Measurements from ENCODE around the gene SLC22A3.

Gene SLC22A3

DNA sequence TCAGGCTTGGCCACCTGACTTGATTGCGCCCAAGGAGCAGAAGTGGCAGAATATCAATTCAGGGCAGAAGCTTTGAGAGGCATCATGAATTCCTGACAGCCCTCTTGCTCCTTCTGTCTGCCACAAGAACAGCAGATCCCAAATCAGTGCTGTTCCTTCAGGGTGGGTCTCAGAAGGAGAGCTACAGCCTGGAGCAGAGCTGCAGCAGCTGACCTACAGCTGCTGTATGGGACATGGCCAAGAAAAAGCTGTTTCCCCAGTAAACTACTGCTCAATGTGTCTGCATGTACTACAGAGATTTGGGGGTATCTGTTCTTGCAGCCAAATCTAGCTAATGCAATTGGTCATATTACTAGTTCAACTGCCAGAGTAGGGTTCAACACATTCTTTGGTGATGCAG lies 69.0 kb downstream of the SLC22A3 start:
- DNase-seq (ENCODE audit: low spot score) = no peak

DNA sequence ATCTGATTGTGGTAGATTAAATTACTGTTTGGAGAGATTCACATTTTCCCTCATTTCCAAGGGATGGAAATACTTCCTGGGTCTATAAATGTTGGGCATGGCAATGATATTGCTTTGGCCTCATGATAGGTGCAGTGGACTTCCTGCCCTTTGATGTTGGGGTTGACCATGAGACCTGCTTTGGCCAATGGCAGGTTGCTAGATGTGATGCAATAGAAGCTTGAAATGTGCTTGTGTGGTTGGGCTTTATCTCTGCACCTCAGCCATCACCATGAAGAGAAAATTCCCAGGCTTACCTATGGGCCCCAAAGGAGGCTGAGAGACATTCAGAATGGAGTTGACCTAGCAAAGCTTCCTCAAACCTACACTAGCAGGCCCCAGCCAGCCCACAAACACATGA lies 69.4 kb downstream of the SLC22A3 start:
- DNase-seq (ENCODE audit: low spot score) = no peak

DNA sequence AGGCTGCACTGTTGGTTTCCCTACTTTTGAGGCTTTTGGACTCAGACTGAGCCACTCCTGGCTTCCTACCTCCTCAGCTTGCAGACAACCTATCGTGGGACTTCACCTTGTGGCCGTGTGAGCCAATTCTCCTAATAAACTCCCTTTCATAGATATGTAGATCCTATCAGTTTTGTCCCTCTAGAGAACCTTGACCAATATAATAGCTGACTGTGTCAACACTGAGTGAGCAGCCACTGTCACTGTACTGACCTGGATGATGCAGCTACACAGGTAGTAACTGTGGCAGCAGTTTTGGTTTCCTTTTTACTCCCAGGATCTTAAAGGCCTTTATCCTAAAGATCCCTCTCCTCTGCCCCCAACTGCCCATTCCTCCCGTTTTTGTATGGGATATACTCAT lies 70.2 kb downstream of the SLC22A3 start:
- no peak for DNase-seq (ENCODE audit: low spot score)

DNA sequence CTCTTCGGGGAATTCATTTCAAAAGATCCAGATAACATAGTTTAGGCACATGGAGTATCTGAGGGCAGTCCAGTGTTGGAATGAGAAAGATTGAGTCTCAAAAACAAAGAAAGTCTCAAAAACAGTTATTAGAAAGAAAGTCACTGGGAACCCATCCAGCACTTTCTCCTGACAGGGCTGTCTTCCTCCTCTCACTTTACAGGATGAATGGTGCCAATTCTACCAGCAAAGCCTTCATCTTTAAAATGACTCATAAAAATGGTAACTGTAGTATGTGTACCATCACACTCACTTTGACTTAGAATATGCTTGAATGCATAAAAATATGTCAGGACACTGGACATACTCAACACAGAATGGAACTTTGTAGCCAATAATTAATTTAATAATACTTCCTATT lies 71.3 kb downstream of the SLC22A3 start:
- no peak for DNase-seq (ENCODE audit: low spot score)

DNA sequence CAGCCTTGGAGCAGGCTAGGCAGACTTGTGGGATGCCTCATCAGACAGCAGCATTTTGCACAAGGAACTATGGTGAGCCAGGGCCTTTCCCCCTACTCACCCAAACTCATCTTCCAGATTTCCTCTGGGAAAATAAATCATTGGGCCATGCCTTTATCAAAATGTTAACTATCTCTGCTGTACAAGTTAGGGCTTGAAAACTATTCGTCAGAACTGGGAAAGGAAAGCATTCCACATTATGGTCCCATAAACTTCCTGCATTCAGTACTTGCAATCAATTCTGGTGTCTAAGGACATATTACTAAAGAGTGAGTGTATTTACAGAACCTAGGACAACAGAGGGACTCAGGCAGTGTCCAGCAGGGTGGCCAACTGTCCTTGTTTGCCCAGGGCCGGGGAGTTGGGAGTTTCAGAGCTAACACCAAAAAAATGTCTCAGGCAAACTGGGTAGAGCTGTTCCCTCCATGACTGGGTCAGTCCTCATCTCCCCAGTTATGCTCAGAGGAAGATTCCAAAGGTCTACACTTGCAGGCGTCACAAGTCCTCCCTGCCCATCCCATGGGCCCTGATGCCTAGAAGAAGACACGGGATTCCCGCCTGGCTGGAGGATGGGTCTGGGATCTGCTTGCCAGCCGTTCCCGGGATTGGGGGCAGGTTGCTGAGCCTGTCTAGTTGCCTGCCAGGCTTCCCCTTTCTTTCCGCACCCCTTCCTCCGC lies 72.2 kb downstream of the SLC22A3 start:
- no peak for DNase-seq (ENCODE audit: low spot score)

DNA sequence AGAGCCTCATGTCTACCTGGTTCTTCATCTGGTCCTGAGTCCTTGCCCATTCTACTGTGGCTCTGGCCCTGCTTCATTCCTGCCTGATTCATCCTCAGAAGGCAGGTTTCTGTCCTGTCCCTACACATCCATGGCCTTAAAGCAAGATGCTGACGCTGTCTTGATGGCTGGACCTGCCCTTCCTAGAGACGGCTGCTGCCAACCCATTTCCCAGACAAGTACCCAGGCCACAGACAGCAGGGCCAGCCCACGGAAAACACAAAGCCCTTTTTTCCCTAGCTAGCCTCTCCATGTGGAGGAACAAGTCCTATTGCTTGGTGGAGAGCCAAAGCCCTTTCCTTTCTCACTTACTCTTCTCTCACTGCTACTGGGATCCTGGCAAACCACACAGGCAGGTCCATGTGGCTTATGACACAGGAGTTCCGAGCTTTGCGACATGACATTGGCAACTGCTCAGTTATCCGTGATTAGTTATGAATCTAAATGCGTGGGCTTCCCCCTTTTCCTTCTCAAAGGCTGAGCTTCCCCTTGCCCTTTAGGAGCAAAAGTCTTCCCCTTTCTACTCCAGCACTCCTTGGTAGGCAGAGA lies 72.9 kb downstream of the SLC22A3 start:
- DNase-seq (ENCODE audit: low spot score) = no peak

DNA sequence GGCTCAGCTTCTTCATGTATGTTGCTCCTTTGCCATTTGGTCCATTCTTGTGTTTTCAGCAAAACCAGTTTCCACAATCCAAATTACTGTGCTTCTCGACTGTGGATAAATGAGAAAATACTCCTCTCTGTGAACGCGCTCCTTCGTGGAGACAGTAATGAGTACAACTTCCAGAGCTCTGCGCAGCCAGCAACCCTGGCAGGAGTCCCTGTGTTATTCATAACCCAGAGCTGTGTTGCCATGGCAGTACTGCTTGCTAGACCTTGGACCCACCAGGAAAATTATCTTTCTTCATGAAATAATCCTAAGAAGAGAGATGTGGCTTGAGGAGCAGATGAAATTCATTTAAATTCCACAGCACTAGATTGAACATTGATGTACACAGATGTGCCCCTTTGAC lies 73.7 kb downstream of the SLC22A3 start:
- DNase-seq (ENCODE audit: low spot score) = no peak

DNA sequence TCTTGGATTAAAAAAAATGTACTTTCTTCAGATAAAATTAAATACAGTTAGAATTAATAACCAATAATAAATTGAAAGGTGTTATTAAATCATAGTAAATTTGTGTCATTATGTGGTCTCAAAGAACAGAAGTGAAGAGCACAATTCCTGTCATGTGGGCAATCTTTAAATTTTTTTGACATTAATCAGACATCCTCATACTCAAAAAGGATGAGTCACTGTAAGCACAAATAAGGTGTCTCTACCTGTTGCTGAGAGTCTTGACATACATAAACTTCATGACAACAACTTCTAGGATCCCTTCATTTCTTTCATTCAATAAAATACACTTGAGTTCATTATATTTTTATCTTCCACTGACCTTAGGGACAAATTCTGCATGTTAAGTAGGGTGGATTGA lies 76.1 kb downstream of the SLC22A3 start:
- no peak for DNase-seq (ENCODE audit: low spot score)

DNA sequence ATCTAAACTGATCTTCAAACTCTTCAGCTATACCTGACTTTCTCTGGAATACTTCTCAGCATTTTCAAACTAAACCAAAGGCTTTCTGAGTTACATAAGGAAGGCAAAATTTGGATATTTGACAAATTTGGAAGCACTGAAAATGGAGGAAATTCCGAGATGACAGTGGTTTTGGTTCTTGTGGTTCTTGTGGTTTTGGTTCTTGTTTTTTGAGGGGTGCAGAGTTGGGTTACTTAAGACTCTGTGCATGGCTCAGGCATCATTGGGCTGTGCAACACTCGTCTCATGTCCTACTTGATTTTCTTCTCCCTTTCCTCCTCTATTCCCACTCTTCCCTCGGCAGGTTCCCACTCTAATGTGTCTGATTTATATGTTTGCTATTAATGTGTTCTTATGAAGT lies 78.0 kb downstream of the SLC22A3 start:
- no peak for DNase-seq (ENCODE audit: low spot score)

DNA sequence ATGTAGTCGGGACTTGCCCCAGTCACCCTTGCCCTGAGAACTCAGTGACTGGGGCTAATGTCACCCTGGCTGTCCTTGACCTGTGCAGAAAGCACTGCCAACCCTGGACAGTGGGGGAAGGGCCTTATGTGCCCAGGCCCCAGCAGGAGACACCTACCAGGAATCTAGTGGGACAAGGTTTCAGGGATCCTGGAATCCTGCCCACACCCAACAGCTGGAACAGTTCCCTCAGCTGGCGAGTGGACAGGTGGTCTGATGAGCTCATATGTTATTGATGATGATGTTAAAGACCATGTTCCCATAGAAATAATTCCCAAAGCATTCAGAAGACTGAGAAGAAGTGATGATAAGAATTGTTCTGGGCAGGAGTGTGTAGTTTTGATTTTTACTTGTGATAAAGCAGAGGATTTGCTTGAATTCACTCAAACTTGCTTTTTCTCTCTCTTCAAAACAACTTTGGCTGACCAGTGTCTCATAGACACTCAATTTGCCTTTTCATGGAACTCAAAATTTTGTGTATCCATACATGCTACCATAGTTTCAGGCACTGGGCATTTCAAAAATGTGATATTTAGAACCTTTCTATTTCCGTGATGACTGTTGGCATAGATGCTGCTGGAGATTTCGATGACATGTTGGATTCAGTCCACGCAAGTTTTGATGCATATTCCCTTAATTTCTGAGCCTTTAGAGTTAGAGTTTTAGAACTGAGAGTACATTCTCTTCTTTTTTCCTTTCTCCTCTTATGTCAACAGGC lies 79.3 kb downstream of the SLC22A3 start:
- no peak for DNase-seq (ENCODE audit: low spot score)

DNA sequence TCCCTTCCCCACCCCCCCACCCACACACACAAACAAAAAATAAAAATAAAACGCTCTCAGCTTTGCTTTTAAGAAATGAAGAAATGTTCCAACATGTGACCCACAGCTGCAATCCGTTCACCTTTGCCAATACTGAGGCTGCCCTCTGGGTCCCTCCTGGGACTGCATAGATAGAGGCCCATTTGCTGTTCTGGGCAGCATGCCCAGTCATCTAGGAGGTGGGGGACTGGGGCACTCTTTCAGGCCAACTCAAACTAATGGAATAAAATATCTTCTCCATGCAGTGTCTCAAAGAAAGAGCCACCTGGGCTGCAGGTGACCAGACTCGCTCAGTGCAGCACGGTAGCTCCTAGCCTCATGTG lies 79.9 kb downstream of the SLC22A3 start:
- DNase-seq (ENCODE audit: low spot score) = peak; percentile 52

DNA sequence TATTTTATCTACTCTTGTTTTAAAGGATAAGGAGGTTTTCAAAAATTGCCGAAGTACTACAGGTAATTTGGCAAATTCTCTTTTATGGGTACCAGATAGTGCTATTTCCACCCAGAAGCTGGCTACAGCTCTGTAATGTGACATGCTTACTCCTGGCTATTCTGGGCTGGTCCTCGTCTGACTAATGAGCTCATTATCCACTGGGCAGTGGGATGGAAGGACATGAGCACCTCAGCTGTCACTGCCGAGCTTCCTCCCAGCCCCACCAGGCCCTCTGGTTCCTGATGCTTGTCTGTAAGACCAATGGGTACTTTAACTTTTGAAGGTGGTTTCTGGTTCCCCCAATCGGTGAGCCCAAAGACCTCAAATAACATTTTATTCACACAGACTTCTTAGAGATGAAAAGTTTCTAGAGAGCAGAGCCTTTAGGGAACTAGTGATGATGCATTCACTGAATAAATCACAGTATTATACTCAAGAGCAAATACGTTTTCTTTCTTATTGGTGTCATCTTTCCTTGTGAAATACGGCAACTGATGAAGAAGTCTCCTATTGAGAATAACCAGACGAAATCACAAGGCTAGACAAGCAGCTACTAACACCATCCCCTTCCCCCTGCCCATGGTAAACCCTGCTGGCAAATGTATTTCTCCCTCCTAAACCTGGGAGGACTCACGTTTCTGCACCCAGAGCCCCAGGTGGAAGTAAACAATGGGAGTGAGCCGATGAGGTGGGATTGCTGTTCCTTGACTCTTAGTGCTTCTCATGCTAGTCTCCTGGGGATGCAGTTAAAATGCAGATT lies 80.8 kb downstream of the SLC22A3 start:
- no peak for DNase-seq (ENCODE audit: low spot score)

DNA sequence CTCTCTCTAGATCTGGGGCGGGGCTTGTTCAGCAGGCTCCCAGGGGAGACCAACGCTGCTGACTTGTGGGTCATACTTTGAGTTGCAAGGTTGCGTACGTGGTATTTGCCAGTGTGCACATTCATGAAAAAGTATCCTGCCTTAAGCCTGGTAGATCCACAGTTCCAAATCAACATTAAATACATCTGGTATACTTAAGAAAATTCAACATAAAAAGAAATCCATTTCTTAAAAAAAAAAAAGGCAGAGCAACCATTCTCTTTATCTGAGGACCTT lies 81.4 kb downstream of the SLC22A3 start:
- no peak for DNase-seq (ENCODE audit: low spot score)

DNA sequence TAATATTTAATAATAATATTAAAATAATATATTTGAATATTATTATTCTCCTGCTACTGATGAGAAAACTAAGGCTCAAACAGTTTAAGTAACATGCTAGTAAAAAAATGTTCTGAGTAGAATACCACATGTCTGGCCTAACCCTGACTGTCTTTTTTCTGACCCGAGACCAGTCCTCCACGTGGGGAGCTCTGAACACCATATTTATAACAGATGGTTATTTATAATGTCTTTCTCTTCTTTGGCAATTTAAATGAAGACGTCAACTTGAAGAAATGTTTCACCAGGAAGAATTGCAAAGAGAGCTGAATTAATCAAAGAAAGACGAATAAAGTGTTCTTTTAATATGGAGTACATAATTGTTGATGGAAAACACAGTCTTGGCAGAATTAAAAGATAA lies 82.0 kb downstream of the SLC22A3 start:
- DNase-seq (ENCODE audit: low spot score) = no peak

DNA sequence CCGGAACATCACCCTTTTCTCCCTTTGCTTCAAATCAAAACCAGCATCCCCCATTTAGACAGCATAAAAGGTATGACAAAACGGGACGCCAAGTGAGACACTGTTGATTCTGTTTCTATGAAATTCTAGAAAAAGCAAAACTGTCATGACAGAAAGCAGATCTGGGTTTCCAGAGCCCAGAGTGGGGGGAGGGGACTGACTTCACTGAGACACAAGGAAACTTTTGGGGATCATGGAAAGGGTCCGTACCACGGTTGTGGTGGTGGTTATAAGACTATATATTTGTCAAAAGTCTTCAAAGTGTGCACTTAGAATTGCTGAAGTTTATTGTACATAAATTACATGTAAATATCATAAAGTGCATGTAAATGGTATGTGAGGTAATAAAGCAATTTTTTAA lies 82.6 kb downstream of the SLC22A3 start:
- DNase-seq (ENCODE audit: low spot score) = no peak

DNA sequence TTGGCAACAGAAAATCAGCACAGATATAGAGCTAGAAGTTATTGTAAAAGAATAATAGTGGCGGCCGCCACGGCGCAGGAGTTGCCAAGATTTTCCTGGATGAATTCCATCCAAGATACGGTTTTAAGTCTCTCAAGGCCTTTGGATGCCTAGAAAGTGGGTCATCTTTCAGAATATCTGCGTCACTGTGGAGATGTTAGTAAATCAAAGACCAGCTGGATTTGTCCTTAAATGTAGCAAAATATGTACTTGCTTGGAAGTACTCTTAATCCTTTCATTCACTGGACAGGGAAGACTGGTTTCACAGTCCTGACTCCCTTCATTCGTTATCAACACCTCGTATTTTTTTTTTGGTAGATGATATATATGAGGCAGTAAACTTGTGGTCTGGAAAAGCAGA lies 83.0 kb downstream of the SLC22A3 start:
- DNase-seq (ENCODE audit: low spot score) = peak; percentile 23

DNA sequence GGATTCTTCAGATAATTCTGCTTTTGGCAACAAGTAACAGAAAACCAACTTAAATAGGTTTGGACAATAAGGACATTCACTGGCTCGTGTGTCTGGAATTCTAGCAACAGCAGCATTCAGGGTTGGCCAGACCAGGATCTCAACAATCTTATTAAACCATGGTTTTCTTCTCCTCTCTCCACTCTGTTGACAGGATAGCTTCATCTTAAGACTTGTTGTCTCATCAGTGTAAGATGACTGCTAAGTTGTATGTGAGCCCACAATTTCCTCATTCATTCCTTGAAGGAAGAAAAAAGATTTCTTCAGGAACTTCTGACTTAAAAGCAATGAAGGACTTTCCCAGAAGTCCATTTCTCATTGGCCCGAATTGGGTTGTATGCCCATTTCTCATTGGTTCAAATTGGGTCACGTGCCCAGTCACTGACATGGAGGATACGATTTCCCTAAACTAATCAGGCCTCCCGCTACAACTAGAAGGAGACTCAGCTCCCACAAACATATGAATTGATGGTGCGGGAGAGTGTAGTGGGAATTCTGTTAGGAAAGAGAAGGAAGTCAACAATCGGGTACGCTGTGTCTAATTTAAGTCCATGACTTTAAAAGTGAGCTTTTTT lies 83.7 kb downstream of the SLC22A3 start:
- DNase-seq (ENCODE audit: low spot score) = no peak

DNA sequence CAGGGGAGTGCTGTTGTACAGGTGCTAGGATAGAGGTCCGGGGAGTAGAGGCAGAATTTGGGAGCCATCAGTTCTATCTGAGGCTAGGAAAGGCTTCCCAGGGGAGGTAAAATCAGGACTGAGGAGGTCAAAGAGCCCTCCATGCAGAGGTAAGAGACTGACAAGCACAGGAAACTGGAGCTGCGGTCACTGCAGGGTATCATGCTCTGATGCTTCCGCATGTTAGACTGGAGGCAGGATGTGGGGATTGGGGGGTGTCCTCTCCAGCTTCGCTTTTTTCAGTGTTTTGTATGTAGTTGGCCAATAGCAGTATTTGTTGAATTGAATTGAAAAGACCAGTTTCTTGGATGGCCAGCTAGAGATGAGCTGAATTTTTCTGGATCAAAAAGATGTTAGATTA lies 87.8 kb downstream of the SLC22A3 start:
- DNase-seq (ENCODE audit: low spot score) = no peak

DNA sequence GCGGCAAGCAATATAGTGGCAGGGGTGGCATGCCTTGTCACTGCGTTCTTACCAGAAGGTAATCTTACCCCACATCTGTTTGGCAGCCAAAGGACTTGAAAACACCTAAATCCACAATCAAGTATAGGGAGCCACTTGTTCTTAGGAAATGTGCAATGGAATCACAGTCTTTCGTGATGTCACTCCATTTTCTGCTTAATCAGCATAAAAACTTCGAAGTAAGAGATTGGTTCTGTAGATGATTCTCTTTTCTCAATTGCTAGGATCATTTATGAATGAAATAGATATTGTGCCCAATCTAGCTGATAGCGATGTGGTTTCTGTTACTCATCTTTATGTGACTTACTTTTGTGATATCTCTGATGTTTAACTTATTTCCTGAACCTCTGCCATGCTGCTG lies 89.0 kb downstream of the SLC22A3 start:
- no peak for DNase-seq (ENCODE audit: low spot score)

DNA sequence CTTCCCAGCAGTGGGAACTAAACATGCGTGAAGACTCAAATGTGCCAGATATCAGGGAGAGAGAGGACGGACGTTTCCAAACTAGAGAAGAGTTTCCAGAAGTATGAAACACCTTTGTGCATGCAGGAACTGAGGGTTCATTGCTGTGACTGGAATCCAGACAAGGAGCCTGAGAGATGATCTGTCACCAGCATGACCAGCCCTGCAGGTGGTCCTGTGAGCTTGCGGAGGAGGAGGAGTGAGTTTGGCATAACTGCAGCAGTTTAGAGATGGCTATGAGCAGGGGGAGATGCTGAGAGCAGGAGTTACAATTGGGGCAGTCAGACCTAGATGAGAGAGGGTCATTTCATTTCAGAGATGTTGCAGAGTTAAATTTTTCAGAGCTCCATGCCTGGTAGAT lies 89.6 kb downstream of the SLC22A3 start:
- DNase-seq (ENCODE audit: low spot score) = no peak

DNA sequence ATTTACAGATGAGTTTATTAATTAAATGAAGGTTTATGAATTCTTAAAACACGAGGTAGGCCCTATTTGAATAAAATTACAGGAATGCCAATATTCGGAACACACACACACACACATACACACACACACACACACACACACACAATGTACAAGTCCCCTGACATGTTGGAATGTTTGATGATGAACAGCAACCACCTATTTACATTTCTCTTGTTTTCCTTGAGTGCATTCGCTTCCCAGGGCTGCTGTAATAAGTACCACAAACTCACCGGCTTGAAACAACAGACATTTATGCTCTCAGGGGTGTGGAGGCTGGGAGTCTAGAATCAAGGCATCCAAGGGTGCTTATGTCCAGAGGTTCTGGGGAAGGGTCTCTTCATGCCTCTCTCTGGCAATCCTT lies 90.3 kb downstream of the SLC22A3 start:
- DNase-seq (ENCODE audit: low spot score) = no peak

DNA sequence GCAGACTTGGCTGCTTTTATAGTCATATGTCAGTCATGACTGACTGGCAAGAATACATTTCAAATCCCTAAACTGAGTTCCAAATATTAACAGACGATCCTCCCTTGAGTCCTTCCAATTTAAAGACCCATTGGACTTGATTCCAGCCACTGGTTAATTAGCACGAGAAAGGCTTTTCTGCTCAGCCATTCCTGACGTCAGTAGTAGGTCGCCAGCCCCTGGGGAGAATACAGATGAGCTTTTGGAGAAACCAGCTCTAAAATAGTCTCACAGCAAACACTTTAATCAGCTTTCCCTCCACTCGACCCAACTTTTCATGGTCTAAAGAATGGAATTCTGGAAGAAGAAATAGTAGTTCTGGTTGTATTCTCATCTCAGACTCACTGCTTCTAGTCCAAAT lies 91.6 kb downstream of the SLC22A3 start:
- peak; percentile 55 for DNase-seq (ENCODE audit: low spot score)

DNA sequence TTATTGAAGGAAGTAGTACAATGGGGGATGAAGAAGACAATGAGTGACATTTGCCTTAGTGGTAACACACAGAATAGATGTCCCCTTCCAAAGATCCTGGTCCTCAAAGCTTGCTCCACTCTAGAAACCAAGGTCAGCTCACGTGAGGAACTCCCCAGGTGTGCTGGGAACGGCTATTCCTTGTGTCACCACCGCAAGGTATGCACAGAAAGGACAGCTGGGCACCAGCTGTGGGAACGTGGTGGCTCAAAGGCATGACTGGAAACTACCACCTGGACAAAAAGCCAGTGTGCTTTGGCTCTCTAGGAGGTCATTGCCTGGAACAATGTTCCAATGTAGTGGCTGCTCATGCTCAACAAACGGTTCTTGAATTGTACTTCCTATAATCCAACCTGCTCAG lies 94.0 kb downstream of the SLC22A3 start:
- DNase-seq (ENCODE audit: low spot score) = no peak

All from globus pallidus (tissue), 1 donor.